Body of pancreas (tissue), 4 donors: Measurements from ENCODE around the gene EFCAB6. TPM values are rescaled to one million over a fixed set of nuclear protein-coding genes. Genes with fewer than 3 reads are reported as not detected.

ENCODE experiments used
- ATAC-seq: fragments of 150-250 bp; one replicate; pipeline ENCODE4 v1.9.1; 2016
- DNase-seq, 4 donors: peaks; one replicate each; pipeline ENCODE4 v3.0.0-alpha.2; 2019
- H3K27ac ChIP-seq, 4 donors: fragments of 200-600 bp; sonication (generic); 1 replicate in 3 of 4; 2 replicates in 1 of 4; pipeline versions ENCODE4 v1.5.1 to v1.6.1; 2016 to 2019; ENCODE audit warnings: mild to moderate bottlenecking in 1 of 4, mixed read lengths in 1 of 4, moderate library complexity in 1 of 4
- H3K27me3 ChIP-seq, 2 donors: fragments of 200-600 bp; sonication (generic); one replicate each; pipeline ENCODE4 v1.6.0; 2016; ENCODE audit warnings: mild to moderate bottlenecking in 1 of 2
- H3K36me3 ChIP-seq, 2 donors: fragments of 200-600 bp; sonication (generic); replicated peaks in 1 of 2; 2 replicates each; pipeline ENCODE4 v1.5.1; 2016; ENCODE audit warnings: low read depth in 2 of 2; ENCODE audit not compliant: insufficient read depth in 1 of 2
- H3K4me1 ChIP-seq: fragments of 200-600 bp; sonication (generic); one replicate; pipeline ENCODE4 v1.6.0; 2016
- H3K4me3 ChIP-seq, 2 donors: fragments of 200-600 bp; sonication (generic); 1 replicate in 1 of 2; 2 replicates in 1 of 2; pipeline ENCODE4 v1.5.1; 2016 to 2019
- H3K9me3 ChIP-seq, 3 donors: fragments of 200-600 bp; sonication (generic); 1 replicate in 2 of 3; 2 replicates in 1 of 3; pipeline ENCODE4 v1.5.1; 2016
- POLR2A ChIP-seq, 3 donors: fragments of 450-650 bp; IDR thresholded peaks; one replicate each; pipeline ENCODE4 v1.6.1; 2016; ENCODE audit warnings: antibody characterized with exemption in 3 of 3, mild to moderate bottlenecking in 2 of 3
- WGBS, 2 donors: methylation state at CpG; one replicate each; pipeline ENCODE4 v1.1.5; 2017; 5-methylcytosine and 5-hydroxymethylcytosine counted together
- intact Hi-C: fragments of 100-400 bp; cut with DNase I; formaldehyde crosslinking; loops from one replicate; pipeline ENCODE4 v1.15.1; 2023
- total RNA-seq, 2 donors: library from RNA; depleted of rRNA; stranded (reverse); fragments of >200 nt; gene quantifications; one replicate each; pipeline ENCODE4 v1.1.0, GENCODE V29; 2016
- TF ChIP-seq, protein P1 (sequence below), 7 experiments: fragments of 450-650 bp in 4 of 7; fragments of 200-600 bp in 3 of 7; sonication (generic) in 3 of 7; IDR thresholded peaks; one replicate each; pipeline ENCODE4 v1.5.1; 2016 to 2019; ENCODE audit warnings: antibody characterized with exemption in 7 of 7

EFCAB6 gene
- total RNA-seq, 2 donors from 2014 or later: 4.0 to 4.4 TPM

DNA sequence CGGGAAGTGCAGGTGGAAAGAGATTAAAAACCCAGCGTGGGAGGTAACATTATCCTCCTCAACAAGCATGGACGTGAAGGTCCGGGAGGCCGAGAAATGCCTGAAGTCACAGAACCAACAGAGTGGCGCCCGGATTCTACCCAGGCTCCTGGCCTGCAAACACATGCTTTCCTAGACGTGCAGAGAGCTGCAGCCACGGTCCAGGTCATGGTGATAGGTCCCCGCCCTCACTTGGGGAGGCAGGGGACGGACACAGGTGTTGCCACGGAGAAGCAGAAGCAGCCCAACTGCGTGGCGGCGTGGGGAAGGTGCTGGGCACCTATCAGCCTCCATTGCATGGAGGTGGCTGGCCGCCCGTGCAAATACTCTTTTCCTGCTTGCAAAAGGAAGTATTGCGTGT is 251.5 kb downstream of the EFCAB6 start:
- no peaks in the 10 kb centered on the region for H3K9me3 ChIP-seq
- H3K4me3 ChIP-seq: no peak overlapping the region
- intact Hi-C loops: no loop called here
- DNase-seq (no peak), ATAC-seq (no peak)
- H3K27ac ChIP-seq: no peak overlapping the region
- 82 to 87% methylated on average over 18 of the region's 18 CpGs for WGBS, 2 donors
- H3K27me3 ChIP-seq: no peaks in the 10 kb centered on the region
- no peaks in the 10 kb centered on the region for H3K4me1 ChIP-seq
- H3K36me3 ChIP-seq: no peaks in the 10 kb centered on the region
- TF ChIP-seq, protein P1, sequence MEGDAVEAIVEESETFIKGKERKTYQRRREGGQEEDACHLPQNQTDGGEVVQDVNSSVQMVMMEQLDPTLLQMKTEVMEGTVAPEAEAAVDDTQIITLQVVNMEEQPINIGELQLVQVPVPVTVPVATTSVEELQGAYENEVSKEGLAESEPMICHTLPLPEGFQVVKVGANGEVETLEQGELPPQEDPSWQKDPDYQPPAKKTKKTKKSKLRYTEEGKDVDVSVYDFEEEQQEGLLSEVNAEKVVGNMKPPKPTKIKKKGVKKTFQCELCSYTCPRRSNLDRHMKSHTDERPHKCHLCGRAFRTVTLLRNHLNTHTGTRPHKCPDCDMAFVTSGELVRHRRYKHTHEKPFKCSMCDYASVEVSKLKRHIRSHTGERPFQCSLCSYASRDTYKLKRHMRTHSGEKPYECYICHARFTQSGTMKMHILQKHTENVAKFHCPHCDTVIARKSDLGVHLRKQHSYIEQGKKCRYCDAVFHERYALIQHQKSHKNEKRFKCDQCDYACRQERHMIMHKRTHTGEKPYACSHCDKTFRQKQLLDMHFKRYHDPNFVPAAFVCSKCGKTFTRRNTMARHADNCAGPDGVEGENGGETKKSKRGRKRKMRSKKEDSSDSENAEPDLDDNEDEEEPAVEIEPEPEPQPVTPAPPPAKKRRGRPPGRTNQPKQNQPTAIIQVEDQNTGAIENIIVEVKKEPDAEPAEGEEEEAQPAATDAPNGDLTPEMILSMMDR (IDR thresholded peaks at IDR 0.05): no peak
- no peak for TF ChIP-seq POLR2A (IDR thresholded peaks at IDR 0.05)

DNA sequence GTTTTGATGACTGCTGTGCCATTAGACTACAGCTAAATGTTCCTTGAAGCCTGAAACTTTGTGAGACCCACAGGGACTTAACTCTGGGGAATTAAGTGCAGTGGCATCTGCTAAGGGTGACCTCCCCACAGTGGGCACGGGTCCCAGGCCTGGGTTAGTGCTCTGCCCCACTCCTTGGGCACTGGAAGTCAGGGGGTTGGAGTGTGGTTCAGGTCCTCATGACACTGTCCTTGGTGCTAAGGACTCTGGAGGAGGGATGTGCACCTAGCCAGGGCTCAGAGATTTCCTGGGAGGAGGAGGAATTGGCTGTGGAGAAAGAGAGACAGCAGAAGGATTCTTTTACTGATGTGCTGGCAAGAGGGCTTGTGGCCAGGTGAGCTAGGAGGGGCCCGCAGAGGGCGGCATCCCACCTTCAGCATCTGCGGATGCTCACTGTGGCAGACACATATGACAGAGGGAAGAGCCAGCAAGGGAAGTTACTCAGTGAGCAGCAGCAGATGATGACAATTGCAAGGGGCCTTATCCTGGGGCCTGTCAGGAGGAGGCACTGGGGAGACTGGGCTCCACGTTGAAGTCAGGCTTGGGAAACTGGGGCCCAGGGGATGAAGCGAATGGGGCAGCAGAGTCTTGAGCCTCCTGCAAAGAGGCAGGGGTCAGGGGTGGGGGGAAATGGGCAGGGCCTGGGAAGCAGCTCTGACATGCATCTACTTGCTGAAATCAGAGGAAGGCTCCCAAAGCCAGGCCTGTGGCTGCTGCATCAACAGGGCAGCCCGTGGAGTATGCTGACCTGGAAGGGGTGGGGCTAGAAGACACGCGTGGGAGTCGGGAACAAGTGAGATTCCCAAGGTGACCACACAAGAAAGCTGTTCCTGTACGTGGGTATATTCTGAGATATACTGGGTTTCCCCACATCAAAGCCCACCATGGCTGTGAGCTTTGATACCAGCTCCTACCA is 256.3 kb downstream of the EFCAB6 start:
- no peaks in the 10 kb centered on the region for H3K36me3 ChIP-seq
- peaks cover 0 to 5% (median 0%) of the 10 kb centered on the region in 3 donors for H3K9me3 ChIP-seq
- WGBS, 2 donors: 79 to 87% methylated on average over 10 to 11 of the region's 11 CpGs
- no peaks in the 10 kb centered on the region for H3K27me3 ChIP-seq
- H3K27ac ChIP-seq: no peak overlapping the region
- no peaks in the 10 kb centered on the region for H3K4me1 ChIP-seq
- H3K4me3 ChIP-seq: no peak overlapping the region
- no peak for TF ChIP-seq POLR2A (IDR thresholded peaks at IDR 0.05)
- TF ChIP-seq, protein P1 (IDR thresholded peaks at IDR 0.05): no peak
- DNase-seq (no peak), ATAC-seq (no peak)
- intact Hi-C loops: no loop called here

- Histone ChIP-seq H3K4me1 (no peaks in the 10 kb centered on the region), H3K27ac (no peak overlapping the region), H3K36me3 (no peaks in the 10 kb centered on the region), H3K27me3 (no peaks in the 10 kb centered on the region), H3K9me3 (peaks cover 0 to 5% (median 0%) of the 10 kb centered on the region in 3 donors), H3K4me3 (no peak overlapping the region)
- TF ChIP-seq POLR2A (IDR thresholded peaks at IDR 0.05): no peak
- TF ChIP-seq, protein P1 (IDR thresholded peaks at IDR 0.05): no peak
- DNase-seq (no peak), ATAC-seq (no peak)
- WGBS, 2 donors: 85 to 87% methylated on average over 14 to 17 of the region's 17 CpGs
- intact Hi-C loops: no loop called here
Measured at GRCh38 chr22:43554694-43555365, 257.3 kb downstream of the EFCAB6 start.

- intact Hi-C loops: no loop called here
- H3K27ac ChIP-seq: no peak overlapping the region
- H3K27me3 ChIP-seq: no peaks in the 10 kb centered on the region
- TF ChIP-seq POLR2A (IDR thresholded peaks at IDR 0.05): no peak
- TF ChIP-seq, protein P1 (IDR thresholded peaks at IDR 0.05): no peak
- peaks cover 0 to 5% (median 0%) of the 10 kb centered on the region in 3 donors for H3K9me3 ChIP-seq
- no peak for ATAC-seq
- no peaks in the 10 kb centered on the region for H3K36me3 ChIP-seq
- DNase-seq: no peak
- WGBS, 2 donors: 94 to 97% methylated on average over 6 of the region's 6 CpGs
- no peak overlapping the region for H3K4me3 ChIP-seq
- H3K4me1 ChIP-seq: no peaks in the 10 kb centered on the region
Measured at GRCh38 chr22:43554259-43554636, 257.9 kb downstream of the EFCAB6 start.
